Iris pigment epithelial cell (primary cell): ENCODE measurements around the gene TP53I13.
"Not testable (repeated sequence)": the region's sequence is repeated elsewhere in the genome, so short reads cannot be mapped to it uniquely, and the experiment has no call there.

Experiments
- DNase-seq: peaks from one replicate; pipeline ENCODE4 v3.0.0-alpha.2; 2011; ENCODE audit warnings: low read depth

TP53I13 gene

GRCh38 chr17:29568331-29569244 lies at the start of gene TP53I13:
TSS of gene TP53I13 (plus strand) at chr17:29568701. CDS start at chr17:29568759, 58 bp downstream.
- DNase-seq: peak; percentile 83

- no peak for DNase-seq
Measured at GRCh38 chr17:29524692-29525091, 43.8 kb upstream of the TP53I13 start.

- peak; percentile 15 for DNase-seq
Measured at GRCh38 chr17:29526322-29526721, 42.2 kb upstream of the TP53I13 start.

- no peak for DNase-seq
Measured at GRCh38 chr17:29533976-29534375, 34.5 kb upstream of the TP53I13 start.

GRCh38 chr17:29544066-29544465 lies 24.4 kb upstream of the TP53I13 start:
- no peak for DNase-seq

GRCh38 chr17:29546085-29546484 lies 22.4 kb upstream of the TP53I13 start:
- peak; percentile 25 for DNase-seq

- peak; percentile 25 for DNase-seq
Measured at GRCh38 chr17:29546830-29547229, 21.7 kb upstream of the TP53I13 start.

GRCh38 chr17:29549177-29549923 lies 19.2 kb upstream of the TP53I13 start:
- DNase-seq: peak; percentile 51

GRCh38 chr17:29555840-29556239 lies 12.7 kb upstream of the TP53I13 start:
- DNase-seq: no peak

GRCh38 chr17:29557085-29557738 lies 11.3 kb upstream of the TP53I13 start:
- DNase-seq: peak; percentile 63

- no peak for DNase-seq
Measured at GRCh38 chr17:29557739-29558116, 10.8 kb upstream of the TP53I13 start.

GRCh38 chr17:29558139-29558538 lies 10.4 kb upstream of the TP53I13 start:
- DNase-seq: not testable (repeated sequence)

GRCh38 chr17:29559640-29560039 lies 8.9 kb upstream of the TP53I13 start:
- DNase-seq: no peak

GRCh38 chr17:29560316-29560715 lies 8.2 kb upstream of the TP53I13 start:
- no peak for DNase-seq

GRCh38 chr17:29561554-29562517 lies 6.7 kb upstream of the TP53I13 start:
- peak; percentile 17 for DNase-seq

- no peak for DNase-seq
Measured at GRCh38 chr17:29562615-29563014, 5.9 kb upstream of the TP53I13 start.

GRCh38 chr17:29563816-29564215 lies 4.7 kb upstream of the TP53I13 start:
- no peak for DNase-seq

GRCh38 chr17:29565643-29566472 lies 2.6 kb upstream of the TP53I13 start:
- no peak for DNase-seq

- DNase-seq: peak; percentile 71
Measured at GRCh38 chr17:29566473-29567303, 1.8 kb upstream of the TP53I13 start, which contains the start of gene ABHD15. TSS of gene ABHD15 (minus strand) at chr17:29567037. CDS start at chr17:29566966, 71 bp downstream.

- DNase-seq: no peak
Measured at GRCh38 chr17:29567304-29567553, 1.3 kb upstream of the TP53I13 start.
